Measurements from ENCODE around the gene MAPK10. TPM values are rescaled to one million over a fixed set of nuclear protein-coding genes. Genes with fewer than 3 reads are reported as not detected.

Gene MAPK10
- total RNA-seq, 1 experiment from 2014 or later, result 5.2 TPM

GRCh38 chr4:86035688-86036087 is 324.2 kb downstream of the MAPK10 start (continued):
- TF ChIP-seq ZBTB21 (CRISPR knock-in tag; IDR thresholded peaks at IDR 0.05; ENCODE audit: borderline replicate concordance), result no peak
- TF ChIP-seq NFE2L1 (CRISPR knock-in tag; IDR thresholded peaks at IDR 0.05), result no peak
- no peak for TF ChIP-seq ZNF263 (CRISPR knock-in tag; IDR thresholded peaks at IDR 0.05; ENCODE audit: low read depth)

- H3K36me3 Mint-ChIP-seq, result no peaks in the 10 kb centered on the region
- ATAC-seq (no peak), DNase-seq (ENCODE audit: low spot score) (no peak)
- peaks cover 15% of the 10 kb centered on the region for H3K4me1 Mint-ChIP-seq
- CTCF ChIA-PET, result no interaction called here
- no peaks in the 10 kb centered on the region for H3K27me3 Mint-ChIP-seq (ENCODE audit: low read depth)
- POLR2A ChIA-PET, result no interaction called here
- no peak overlapping the region for H3K4me3 Mint-ChIP-seq
- no peak for TF ChIP-seq ZNF232 (CRISPR knock-in tag; IDR thresholded peaks at IDR 0.05)
- TF ChIP-seq, protein P1, sequence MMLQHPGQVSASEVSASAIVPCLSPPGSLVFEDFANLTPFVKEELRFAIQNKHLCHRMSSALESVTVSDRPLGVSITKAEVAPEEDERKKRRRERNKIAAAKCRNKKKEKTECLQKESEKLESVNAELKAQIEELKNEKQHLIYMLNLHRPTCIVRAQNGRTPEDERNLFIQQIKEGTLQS (CRISPR knock-in tag; conservative IDR thresholded peaks at IDR 0.05), result no peak
- TF ChIP-seq, protein P2, sequence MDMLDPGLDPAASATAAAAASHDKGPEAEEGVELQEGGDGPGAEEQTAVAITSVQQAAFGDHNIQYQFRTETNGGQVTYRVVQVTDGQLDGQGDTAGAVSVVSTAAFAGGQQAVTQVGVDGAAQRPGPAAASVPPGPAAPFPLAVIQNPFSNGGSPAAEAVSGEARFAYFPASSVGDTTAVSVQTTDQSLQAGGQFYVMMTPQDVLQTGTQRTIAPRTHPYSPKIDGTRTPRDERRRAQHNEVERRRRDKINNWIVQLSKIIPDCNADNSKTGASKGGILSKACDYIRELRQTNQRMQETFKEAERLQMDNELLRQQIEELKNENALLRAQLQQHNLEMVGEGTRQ (CRISPR knock-in tag; IDR thresholded peaks at IDR 0.05), result no peak
- TF ChIP-seq ATF1 (CRISPR knock-in tag; IDR thresholded peaks at IDR 0.05), result no peak
- no peak for TF ChIP-seq PRRX2 (CRISPR knock-in tag; IDR thresholded peaks at IDR 0.05)
- no peak for TF ChIP-seq FOXK1 (CRISPR knock-in tag; IDR thresholded peaks at IDR 0.05)
- TF ChIP-seq ZNF121 (CRISPR knock-in tag; IDR thresholded peaks at IDR 0.05), result no peak
- TF ChIP-seq, protein P3, sequence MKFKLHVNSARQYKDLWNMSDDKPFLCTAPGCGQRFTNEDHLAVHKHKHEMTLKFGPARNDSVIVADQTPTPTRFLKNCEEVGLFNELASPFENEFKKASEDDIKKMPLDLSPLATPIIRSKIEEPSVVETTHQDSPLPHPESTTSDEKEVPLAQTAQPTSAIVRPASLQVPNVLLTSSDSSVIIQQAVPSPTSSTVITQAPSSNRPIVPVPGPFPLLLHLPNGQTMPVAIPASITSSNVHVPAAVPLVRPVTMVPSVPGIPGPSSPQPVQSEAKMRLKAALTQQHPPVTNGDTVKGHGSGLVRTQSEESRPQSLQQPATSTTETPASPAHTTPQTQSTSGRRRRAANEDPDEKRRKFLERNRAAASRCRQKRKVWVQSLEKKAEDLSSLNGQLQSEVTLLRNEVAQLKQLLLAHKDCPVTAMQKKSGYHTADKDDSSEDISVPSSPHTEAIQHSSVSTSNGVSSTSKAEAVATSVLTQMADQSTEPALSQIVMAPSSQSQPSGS (CRISPR knock-in tag; IDR thresholded peaks at IDR 0.05; ENCODE audit: borderline replicate concordance, low read depth), result no peak
- no peak for TF ChIP-seq TEAD4 (CRISPR knock-in tag; IDR thresholded peaks at IDR 0.05)
- no peak for TF ChIP-seq SOX15 (CRISPR knock-in tag; IDR thresholded peaks at IDR 0.05)
- TF ChIP-seq E2F4 (CRISPR knock-in tag; IDR thresholded peaks at IDR 0.05; ENCODE audit: borderline replicate concordance, low read depth), result no peak
- no peak for TF ChIP-seq ZMAT4 (CRISPR knock-in tag; IDR thresholded peaks at IDR 0.05)
- TF ChIP-seq IRF1 (CRISPR knock-in tag; IDR thresholded peaks at IDR 0.05), result no peak
- TF ChIP-seq SMAD3 (CRISPR knock-in tag; IDR thresholded peaks at IDR 0.05; ENCODE audit: borderline replicate concordance), result no peak
- TF ChIP-seq E2F1 (CRISPR knock-in tag; IDR thresholded peaks at IDR 0.05), result no peak
- no peak overlapping the region for H3K27ac Mint-ChIP-seq
- H3K9me3 Mint-ChIP-seq, result no peaks in the 10 kb centered on the region
Measured at GRCh38 chr4:86034616-86035015, 325.2 kb downstream of the MAPK10 start.

- Mint-ChIP-seq H3K9me3 (no peaks in the 10 kb centered on the region), H3K27me3 (ENCODE audit: low read depth) (no peaks in the 10 kb centered on the region), H3K36me3 (no peaks in the 10 kb centered on the region), H3K4me1 (peaks cover 15% of the 10 kb centered on the region), H3K27ac (no peak overlapping the region), H3K4me3 (no peak overlapping the region)
- ChIA-PET POLR2A (no interaction called here), CTCF (interaction anchor here (2.7 kb wide), 1 partner anchor 236 kb away, joined by 16 read pairs; no protein-coding TSS in a partner anchor)
- ATAC-seq (peak; percentile 46; the same call in 1 of the 2 replicates), DNase-seq (ENCODE audit: low spot score) (no peak)
- TF ChIP-seq ESRRA (CRISPR knock-in tag; IDR thresholded peaks at IDR 0.05; ENCODE audit: borderline replicate concordance) (no peak), ZNF138 (CRISPR knock-in tag; conservative IDR thresholded peaks at IDR 0.05) (no peak), E2F4 (CRISPR knock-in tag; IDR thresholded peaks at IDR 0.05; ENCODE audit: borderline replicate concordance, low read depth) (no peak)
- TF ChIP-seq, protein P4, sequence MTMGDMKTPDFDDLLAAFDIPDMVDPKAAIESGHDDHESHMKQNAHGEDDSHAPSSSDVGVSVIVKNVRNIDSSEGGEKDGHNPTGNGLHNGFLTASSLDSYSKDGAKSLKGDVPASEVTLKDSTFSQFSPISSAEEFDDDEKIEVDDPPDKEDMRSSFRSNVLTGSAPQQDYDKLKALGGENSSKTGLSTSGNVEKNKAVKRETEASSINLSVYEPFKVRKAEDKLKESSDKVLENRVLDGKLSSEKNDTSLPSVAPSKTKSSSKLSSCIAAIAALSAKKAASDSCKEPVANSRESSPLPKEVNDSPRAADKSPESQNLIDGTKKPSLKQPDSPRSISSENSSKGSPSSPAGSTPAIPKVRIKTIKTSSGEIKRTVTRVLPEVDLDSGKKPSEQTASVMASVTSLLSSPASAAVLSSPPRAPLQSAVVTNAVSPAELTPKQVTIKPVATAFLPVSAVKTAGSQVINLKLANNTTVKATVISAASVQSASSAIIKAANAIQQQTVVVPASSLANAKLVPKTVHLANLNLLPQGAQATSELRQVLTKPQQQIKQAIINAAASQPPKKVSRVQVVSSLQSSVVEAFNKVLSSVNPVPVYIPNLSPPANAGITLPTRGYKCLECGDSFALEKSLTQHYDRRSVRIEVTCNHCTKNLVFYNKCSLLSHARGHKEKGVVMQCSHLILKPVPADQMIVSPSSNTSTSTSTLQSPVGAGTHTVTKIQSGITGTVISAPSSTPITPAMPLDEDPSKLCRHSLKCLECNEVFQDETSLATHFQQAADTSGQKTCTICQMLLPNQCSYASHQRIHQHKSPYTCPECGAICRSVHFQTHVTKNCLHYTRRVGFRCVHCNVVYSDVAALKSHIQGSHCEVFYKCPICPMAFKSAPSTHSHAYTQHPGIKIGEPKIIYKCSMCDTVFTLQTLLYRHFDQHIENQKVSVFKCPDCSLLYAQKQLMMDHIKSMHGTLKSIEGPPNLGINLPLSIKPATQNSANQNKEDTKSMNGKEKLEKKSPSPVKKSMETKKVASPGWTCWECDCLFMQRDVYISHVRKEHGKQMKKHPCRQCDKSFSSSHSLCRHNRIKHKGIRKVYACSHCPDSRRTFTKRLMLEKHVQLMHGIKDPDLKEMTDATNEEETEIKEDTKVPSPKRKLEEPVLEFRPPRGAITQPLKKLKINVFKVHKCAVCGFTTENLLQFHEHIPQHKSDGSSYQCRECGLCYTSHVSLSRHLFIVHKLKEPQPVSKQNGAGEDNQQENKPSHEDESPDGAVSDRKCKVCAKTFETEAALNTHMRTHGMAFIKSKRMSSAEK (CRISPR knock-in tag; IDR thresholded peaks at IDR 0.05; ENCODE audit: borderline replicate concordance), result no peak
Measured at GRCh38 chr4:86033171-86033570, 326.7 kb downstream of the MAPK10 start.

Data from WTC11 (cell line).